HG03439 (cell line): Measurements from ENCODE around the gene TERT.

Source experiments
- ATAC-seq: cut with Tn5 transposase; IDR thresholded peaks from one replicate; pipeline ENCODE4 v1.9.1; 2021; ENCODE audit warnings: mild to moderate bottlenecking, moderate library complexity; ENCODE audit not compliant: unreplicated experiment

The TERT gene

GRCh38 chr5:1265026-1265425 lies 29.8 kb downstream of the TERT start:
- no peak for ATAC-seq

DNA sequence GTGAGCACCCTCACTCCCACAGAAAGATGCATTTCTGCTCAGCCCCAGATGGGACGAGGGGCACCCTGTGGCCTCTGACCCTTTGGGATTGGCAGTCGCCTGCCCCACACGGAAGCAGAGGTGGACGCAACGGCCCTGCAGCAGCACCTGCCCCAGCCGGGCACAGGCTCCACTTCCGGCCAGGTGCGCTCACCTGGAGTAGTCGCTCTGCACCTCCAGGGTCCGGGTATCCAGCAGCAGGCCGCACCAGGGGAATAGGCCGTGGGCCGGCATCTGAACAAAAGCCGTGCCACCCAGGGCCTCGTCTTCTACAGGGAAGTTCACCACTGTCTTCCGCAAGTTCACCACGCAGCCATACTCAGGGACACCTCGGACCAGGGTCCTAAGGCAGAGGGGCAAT lies 30.7 kb downstream of the TERT start:
- no peak for ATAC-seq

- ATAC-seq = no peak
Observed at GRCh38 chr5:1262381-1262780, 32.5 kb downstream of the TERT start.

GRCh38 chr5:1261643-1262042 lies 33.2 kb downstream of the TERT start:
- no peak for ATAC-seq

GRCh38 chr5:1259806-1260480 lies 34.9 kb downstream of the TERT start:
- no peak for ATAC-seq

- ATAC-seq = no peak
Observed at GRCh38 chr5:1257841-1258240, 37.0 kb downstream of the TERT start.

GRCh38 chr5:1257363-1257762 lies 37.5 kb downstream of the TERT start:
- no peak for ATAC-seq

GRCh38 chr5:1256776-1257175 lies 38.1 kb downstream of the TERT start:
- ATAC-seq = no peak

GRCh38 chr5:1255081-1255561 lies 39.7 kb downstream of the TERT start:
- no peak for ATAC-seq

DNA sequence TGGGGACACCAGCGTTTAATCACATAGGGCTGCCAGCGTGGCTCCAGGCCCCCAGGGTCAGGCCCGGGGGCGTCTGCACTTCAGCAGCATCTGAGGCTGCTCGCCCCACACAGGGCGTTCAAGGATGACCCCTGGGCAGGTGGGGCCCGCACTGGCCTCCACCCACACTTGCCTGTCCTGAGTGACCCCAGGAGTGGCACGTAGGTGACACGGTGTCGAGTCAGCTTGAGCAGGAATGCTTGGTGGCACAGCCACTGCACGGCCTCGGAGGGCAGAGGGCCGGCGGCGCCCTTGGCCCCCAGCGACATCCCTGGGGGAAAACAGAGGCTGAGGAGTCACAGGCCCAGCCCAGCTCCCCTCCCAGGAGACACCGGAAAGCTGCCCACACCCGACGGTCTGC lies 40.7 kb downstream of the TERT start:
- no peak for ATAC-seq

DNA sequence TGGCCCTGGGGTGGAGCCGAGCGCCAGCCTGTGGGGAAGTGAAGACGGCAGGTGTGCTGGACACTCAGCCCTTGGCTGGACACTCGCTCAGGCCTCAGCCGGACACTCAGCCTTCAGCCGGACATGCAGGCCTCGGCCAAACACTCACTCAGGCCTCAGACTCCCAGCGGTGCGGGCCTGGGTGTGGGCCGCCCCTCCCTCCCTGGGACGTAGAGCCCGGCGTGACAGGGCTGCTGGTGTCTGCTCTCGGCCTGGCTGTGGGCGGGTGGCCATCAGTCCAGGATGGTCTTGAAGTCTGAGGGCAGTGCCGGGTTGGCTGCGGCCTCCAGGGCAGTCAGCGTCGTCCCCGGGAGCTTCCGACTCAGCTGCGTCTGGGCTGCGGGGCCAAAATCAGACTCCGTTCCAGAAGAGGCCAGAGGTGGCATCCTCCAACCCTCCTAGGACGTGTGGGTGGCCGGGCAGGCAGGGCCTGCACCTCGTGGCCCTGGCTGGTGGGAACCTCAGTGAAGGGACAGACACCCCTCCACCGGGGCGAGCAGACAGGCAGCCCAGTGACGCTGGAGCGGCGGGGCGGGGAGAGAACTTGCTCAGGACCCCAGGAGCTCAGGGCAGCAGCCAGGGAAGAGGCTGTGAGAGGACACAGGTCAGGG lies 41.3 kb downstream of the TERT start:
- ATAC-seq = no peak

DNA sequence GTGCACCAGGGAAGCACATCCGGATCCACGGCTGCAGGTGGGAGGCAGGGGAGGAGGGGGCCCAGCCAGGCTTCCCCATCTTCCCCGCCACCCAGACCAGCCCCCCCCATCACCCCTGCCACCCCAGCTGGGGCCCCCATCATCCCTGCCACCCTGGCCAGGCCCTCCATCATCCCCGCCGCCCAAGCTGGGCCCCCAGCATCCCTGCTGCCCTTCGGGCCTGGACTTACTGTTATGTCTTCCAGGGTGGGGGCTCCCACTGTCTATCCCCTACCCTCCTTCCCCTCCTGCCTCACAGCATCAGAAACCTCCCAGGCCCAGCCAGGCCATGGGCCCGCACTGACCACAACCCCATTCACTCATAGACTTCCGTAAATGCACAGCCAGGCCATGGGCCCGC lies 42.2 kb downstream of the TERT start:
- no peak for ATAC-seq

GRCh38 chr5:1251678-1252580 lies 42.9 kb downstream of the TERT start:
- ATAC-seq = no peak

- no peak for ATAC-seq
Observed at GRCh38 chr5:1249366-1250280, 45.2 kb downstream of the TERT start.

GRCh38 chr5:1247811-1248210 lies 47.1 kb downstream of the TERT start:
- ATAC-seq = no peak

DNA sequence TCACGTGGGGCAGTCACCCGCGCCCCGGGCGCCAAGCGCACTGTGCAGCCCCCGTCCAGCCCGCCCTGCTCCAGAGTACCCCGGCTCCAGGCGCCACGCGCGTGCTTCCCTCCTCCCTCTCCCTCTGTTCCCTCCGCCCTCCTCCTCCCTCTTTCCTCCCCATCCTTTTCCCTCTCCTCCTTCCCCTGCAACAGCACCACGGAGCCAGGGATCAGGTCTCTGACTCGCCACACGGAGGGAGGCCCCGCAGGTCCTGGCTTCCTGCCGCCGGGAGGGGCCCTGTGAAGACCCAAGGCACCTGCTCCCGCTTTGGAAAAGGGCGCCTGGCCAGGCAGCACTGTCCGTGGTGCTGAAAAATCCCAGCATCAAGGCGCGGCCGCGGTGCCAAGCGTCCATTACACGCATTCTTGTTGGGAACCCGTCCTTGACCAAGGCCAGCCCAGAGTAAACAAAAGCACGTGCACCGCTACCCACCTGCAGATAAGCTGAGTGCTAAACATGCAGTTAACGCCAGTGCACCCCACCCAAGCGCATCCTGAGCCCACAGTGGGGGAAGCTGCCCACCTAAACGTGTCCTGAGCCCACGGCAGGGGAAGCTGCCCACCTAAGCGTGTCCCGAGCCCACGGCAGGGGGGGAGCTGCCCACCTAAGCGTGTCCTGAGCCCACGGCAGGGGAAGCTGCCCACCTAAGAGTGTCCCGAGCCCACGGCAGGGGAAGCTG lies 48.0 kb downstream of the TERT start:
- no peak for ATAC-seq

GRCh38 chr5:1245905-1246576 lies 48.8 kb downstream of the TERT start:
- ATAC-seq = no peak

DNA sequence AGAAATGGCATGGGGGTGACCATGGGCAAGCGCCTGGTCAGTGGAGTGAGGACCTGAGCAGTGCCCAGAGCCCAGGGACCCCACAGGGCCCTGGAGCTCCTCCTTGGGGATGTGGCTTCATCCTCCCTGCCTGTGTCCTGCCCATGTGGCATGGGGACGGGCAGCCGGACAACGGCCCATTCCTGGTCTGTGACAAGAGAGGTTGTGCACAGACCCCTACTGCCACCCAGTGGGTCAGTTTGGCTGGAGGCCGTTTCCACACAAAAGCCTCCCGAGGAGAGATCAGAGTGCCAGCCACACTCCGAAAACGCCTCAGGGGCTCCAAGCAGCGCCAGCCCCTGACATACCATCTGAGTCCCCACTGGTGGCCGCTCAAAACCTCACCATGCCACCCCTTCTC lies 49.9 kb downstream of the TERT start:
- no peak for ATAC-seq

GRCh38 chr5:1244255-1244654 lies 50.6 kb downstream of the TERT start:
- ATAC-seq = no peak
